GM12875 (cell line): Measurements from ENCODE around the gene CFAP54.

Source experiments
- H3K4me3 ChIP-seq: one replicate; pipeline ENCODE4 v1.5.1; 2011; ENCODE audit warnings: low read depth, low read length, control low read depth
- CTCF ChIP-seq: IDR thresholded peaks from 2 replicates; pipeline ENCODE4 v1.5.1; 2011; ENCODE audit warnings: low read depth, mild to moderate bottlenecking, control low read depth, inconsistent platforms, low read length, moderate library complexity, borderline replicate concordance; ENCODE audit not compliant: insufficient read depth

Gene CFAP54

GRCh38 chr12:96881608-96882007 lies 392.2 kb downstream of the CFAP54 start:
- H3K4me3 ChIP-seq = no peak overlapping the region
- no peak for TF ChIP-seq CTCF

GRCh38 chr12:96882862-96883261 lies 393.5 kb downstream of the CFAP54 start:
- TF ChIP-seq CTCF = no peak
- H3K4me3 ChIP-seq = no peak overlapping the region

GRCh38 chr12:96883571-96883970 lies 394.2 kb downstream of the CFAP54 start:
- no peak for TF ChIP-seq CTCF
- H3K4me3 ChIP-seq = no peak overlapping the region

- H3K4me3 ChIP-seq = no peak overlapping the region
- TF ChIP-seq CTCF = no peak
Measured at GRCh38 chr12:96886998-96887677, 397.8 kb downstream of the CFAP54 start.

- TF ChIP-seq CTCF = no peak
- H3K4me3 ChIP-seq = no peak overlapping the region
Measured at GRCh38 chr12:96889273-96889933, 400.0 kb downstream of the CFAP54 start.

- H3K4me3 ChIP-seq = no peak overlapping the region
- TF ChIP-seq CTCF = no peak
Measured at GRCh38 chr12:96890331-96890730, 401.0 kb downstream of the CFAP54 start.

GRCh38 chr12:96892104-96892503 lies 402.7 kb downstream of the CFAP54 start:
- no peak for TF ChIP-seq CTCF
- no peak overlapping the region for H3K4me3 ChIP-seq
